T-cell (primary cell): ENCODE data around the gene RFPL3. TPM values are rescaled to one million over a fixed set of nuclear protein-coding genes. Genes with fewer than 3 reads are reported as not detected.

Experiments
- ATAC-seq, 4 experiments: fragments of 200-7000 bp in 3 of 4; fragments of 150-1000 bp in 1 of 4; cut with Tn5 transposase; replicated peaks in 1 of 4; 1 replicate in 3 of 4; 2 replicates in 1 of 4; pipeline ENCODE4 v1.10.0; 2021; ENCODE audit warnings: moderate library complexity in 3 of 4, mild to moderate bottlenecking in 2 of 4, moderate number of reproducible peaks in 1 of 4
- CTCF ChIA-PET, 2 donors: fragments of 300-600 bp; sonication (Branson Sonifier 250); formaldehyde crosslinking; loops; one replicate each; lab custom pipeline; 2022; ENCODE audit warnings: antibody characterized with exemption in 2 of 2; lab: Charles Lee
- POLR2A ChIA-PET, 2 donors: fragments of 300-600 bp; sonication (Branson Sonifier 250); formaldehyde crosslinking; loops; one replicate each; lab custom pipeline; 2022; ENCODE audit warnings: antibody characterized with exemption in 2 of 2; lab: Charles Lee
- DNase-seq, 35 experiments: peaks; one replicate each; pipeline versions ENCODE4 v3.0.0 to v3.0.0-alpha.2; 2013 to 2023
- H3K27ac ChIP-seq: one replicate; pipeline ENCODE4 v1.5.1; 2013; ENCODE audit warnings: low read length
- H3K27me3 ChIP-seq, 2 experiments: replicated peaks in 1 of 2; 1 replicate in 1 of 2; 2 replicates in 1 of 2; pipeline versions ENCODE4 v1.6.1 to v1.7.0; 2013; ENCODE audit warnings: low read length in 1 of 2, mixed read lengths in 1 of 2; ENCODE audit not compliant: control insufficient read depth in 2 of 2, insufficient read depth in 2 of 2; ENCODE audit errors: extremely low read depth in 1 of 2
- H3K36me3 ChIP-seq, 2 donors: 1 replicate in 1 of 2; 2 replicates in 1 of 2; pipeline versions ENCODE4 v1.6.1 to v1.7.0; 2013; ENCODE audit warnings: low read length in 1 of 2; ENCODE audit not compliant: control insufficient read depth in 2 of 2, insufficient read depth in 1 of 2; ENCODE audit errors: extremely low read depth in 1 of 2
- H3K4me1 ChIP-seq, 2 experiments: 1 replicate in 1 of 2; 2 replicates in 1 of 2; pipeline versions ENCODE4 v1.6.1 to v1.7.0; 2013; ENCODE audit warnings: low read length in 2 of 2, mixed read lengths in 1 of 2; ENCODE audit not compliant: insufficient read depth in 2 of 2, control insufficient read depth in 1 of 2; ENCODE audit errors: extremely low read depth in 1 of 2
- H3K4me3 ChIP-seq, 2 donors: 1 replicate in 1 of 2; 2 replicates in 1 of 2; pipeline versions ENCODE4 v1.5.1 to v1.7.0; 2013; ENCODE audit warnings: mild to moderate bottlenecking in 2 of 2, low read length in 1 of 2, moderate library complexity in 1 of 2; ENCODE audit not compliant: control insufficient read depth in 1 of 2; ENCODE audit errors: extremely low read depth in 1 of 2
- H3K9me3 ChIP-seq: 2 replicates; pipeline ENCODE4 v1.7.0; 2013
- H3K27ac Mint-ChIP-seq, 2 donors: one replicate each; pipeline ENCODE4 v1.8.0; 2020 to 2021; ENCODE audit warnings: mild to moderate bottlenecking in 2 of 2, mixed read lengths in 2 of 2
- H3K27me3 Mint-ChIP-seq, 2 donors: one replicate each; pipeline ENCODE4 v1.8.0; 2021 to 2022; ENCODE audit warnings: mixed read lengths in 2 of 2
- H3K36me3 Mint-ChIP-seq: one replicate; pipeline ENCODE4 v1.8.0; 2021; ENCODE audit warnings: mixed read lengths
- H3K4me1 Mint-ChIP-seq, 3 donors: one replicate each; pipeline ENCODE4 v1.8.0; 2020 to 2022; ENCODE audit warnings: mixed read lengths in 3 of 3, mild to moderate bottlenecking in 1 of 3
- H3K4me3 Mint-ChIP-seq, 3 donors: one replicate each; pipeline ENCODE4 v1.8.0; 2020 to 2022; ENCODE audit warnings: mild to moderate bottlenecking in 3 of 3, mixed read lengths in 3 of 3, moderate library complexity in 3 of 3
- H3K9me3 Mint-ChIP-seq, 3 donors: one replicate each; pipeline ENCODE4 v1.8.0; 2020 to 2022; ENCODE audit warnings: mixed read lengths in 3 of 3
- WGBS: methylation state at CpG from one replicate; pipeline ENCODE4 v1.1.5; 2013; ENCODE audit warnings: missing lambda C conversion rate; ENCODE audit not compliant: insufficient coverage; 5-methylcytosine and 5-hydroxymethylcytosine counted together
- total RNA-seq, 35 experiments: library from RNA in 6 of 35; stranded (reverse) in 6 of 35; fragments of 120-200 nt in 1 of 35; gene quantifications; one replicate each; pipeline versions ENCODE4 v1.2.1 to v1.2.4 and lab custom pipeline; 2013 to 2026

RFPL3 gene
- total RNA-seq, 5 donors from 2014 or later (not counting 1 experiment from before 2014, with no cell fraction given): not detected

GRCh38 chr22:32312748-32313147, 44.9 kb upstream of the RFPL3 start:
- H3K27ac Mint-ChIP-seq: no peak overlapping the region
- ATAC-seq (no peak), DNase-seq (no peak)
- no peaks in the 10 kb centered on the region for H3K4me1 ChIP-seq
- H3K4me1 Mint-ChIP-seq: no peaks in the 10 kb centered on the region
- no peak overlapping the region for H3K27ac ChIP-seq
- H3K4me3 ChIP-seq: no peak overlapping the region
- no peaks in the 10 kb centered on the region for H3K9me3 Mint-ChIP-seq
- no peak overlapping the region for H3K4me3 Mint-ChIP-seq
- POLR2A ChIA-PET: no interaction called here
- H3K36me3 ChIP-seq: no peaks in the 10 kb centered on the region
- peaks cover 3 to 30% of the 10 kb centered on the region in 2 experiments for H3K27me3 ChIP-seq
- no peaks in the 10 kb centered on the region for H3K9me3 ChIP-seq
- no peaks in the 10 kb centered on the region for H3K36me3 Mint-ChIP-seq
- CTCF ChIA-PET: no interaction called here
- WGBS: no CpG with 5 or more reads among the region's 4 CpGs
- peaks cover 25 to 33% of the 10 kb centered on the region in 2 donors for H3K27me3 Mint-ChIP-seq

GRCh38 chr22:32313532-32313931, 44.1 kb upstream of the RFPL3 start:
- Histone ChIP-seq H3K27ac (no peak overlapping the region), H3K9me3 (no peaks in the 10 kb centered on the region), H3K27me3 (peaks cover 3 to 30% of the 10 kb centered on the region in 2 experiments), H3K4me1 (no peaks in the 10 kb centered on the region), H3K4me3 (no peak overlapping the region), H3K36me3 (no peaks in the 10 kb centered on the region)
- ATAC-seq (no peak), DNase-seq (no peak)
- no peaks in the 10 kb centered on the region for H3K4me1 Mint-ChIP-seq
- CTCF ChIA-PET: no interaction called here
- H3K36me3 Mint-ChIP-seq: no peaks in the 10 kb centered on the region
- H3K27ac Mint-ChIP-seq: no peak overlapping the region
- no peaks in the 10 kb centered on the region for H3K9me3 Mint-ChIP-seq
- peaks cover 25 to 31% of the 10 kb centered on the region in 2 donors for H3K27me3 Mint-ChIP-seq
- H3K4me3 Mint-ChIP-seq: no peak overlapping the region
- POLR2A ChIA-PET: no interaction called here

GRCh38 chr22:32317524-32317923, 40.1 kb upstream of the RFPL3 start:
- Histone ChIP-seq H3K27ac (no peak overlapping the region), H3K4me3 (no peak overlapping the region), H3K36me3 (no peaks in the 10 kb centered on the region), H3K4me1 (no peaks in the 10 kb centered on the region), H3K9me3 (no peaks in the 10 kb centered on the region), H3K27me3 (peaks cover 3 to 9% of the 10 kb centered on the region in 2 experiments)
- no peak overlapping the region for H3K4me3 Mint-ChIP-seq
- no peaks in the 10 kb centered on the region for H3K4me1 Mint-ChIP-seq
- no peak for DNase-seq
- no CpG with 5 or more reads among the region's 1 CpG for WGBS
- CTCF ChIA-PET: no interaction called here
- no peak overlapping the region for H3K27ac Mint-ChIP-seq
- no peak for ATAC-seq
- H3K9me3 Mint-ChIP-seq: peaks cover 0 to 5% (median 0%) of the 10 kb centered on the region in 3 donors
- POLR2A ChIA-PET: no interaction called here
- peaks cover 17 to 23% of the 10 kb centered on the region in 2 donors for H3K27me3 Mint-ChIP-seq
- no peaks in the 10 kb centered on the region for H3K36me3 Mint-ChIP-seq

- H3K27me3 Mint-ChIP-seq: peaks cover 17 to 19% of the 10 kb centered on the region in 2 donors
- Histone ChIP-seq H3K4me1 (no peaks in the 10 kb centered on the region), H3K4me3 (no peak overlapping the region), H3K27me3 (peaks cover 2 to 9% of the 10 kb centered on the region in 2 experiments), H3K36me3 (no peaks in the 10 kb centered on the region), H3K27ac (no peak overlapping the region), H3K9me3 (no peaks in the 10 kb centered on the region)
- no peaks in the 10 kb centered on the region for H3K4me1 Mint-ChIP-seq
- ChIA-PET CTCF (no interaction called here), POLR2A (no interaction called here)
- no peak overlapping the region for H3K4me3 Mint-ChIP-seq
- DNase-seq (no peak), ATAC-seq (no peak)
- H3K9me3 Mint-ChIP-seq: peaks cover 0 to 5% (median 0%) of the 10 kb centered on the region in 3 donors
- no peaks in the 10 kb centered on the region for H3K36me3 Mint-ChIP-seq
- no peak overlapping the region for H3K27ac Mint-ChIP-seq
- 14% methylated on average over 1 of the region's 1 CpG for WGBS
These were observed 39.3 kb upstream of the RFPL3 start for GRCh38 chr22:32318361-32318760.

DNA sequence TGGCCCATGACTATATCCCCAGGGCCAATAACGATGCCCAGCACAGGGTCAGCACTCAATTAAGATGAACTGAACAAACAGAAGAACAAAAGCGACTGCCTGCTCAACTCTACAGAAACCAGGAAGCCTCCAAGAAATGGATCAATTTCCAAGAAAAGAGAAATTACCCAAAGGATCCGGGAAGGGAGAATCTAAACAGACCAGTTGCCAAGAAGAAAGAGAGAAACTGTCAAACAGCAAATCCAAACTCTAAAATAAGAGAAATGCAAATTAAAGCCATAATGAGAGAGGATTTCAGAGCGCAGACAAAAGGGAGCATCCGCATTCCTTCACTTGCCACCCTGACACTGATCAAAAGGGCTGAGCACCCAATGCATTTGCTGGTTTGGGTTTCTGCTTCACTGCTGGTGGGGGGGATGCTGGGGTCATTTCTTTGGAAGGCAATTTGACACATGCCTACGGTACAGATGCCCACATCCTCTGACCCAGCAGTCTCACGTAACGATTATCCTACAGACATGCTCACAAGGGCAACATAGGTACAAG, 37.7 kb upstream of the RFPL3 start:
- Mint-ChIP-seq H3K27ac (no peak overlapping the region), H3K4me3 (no peak overlapping the region), H3K4me1 (no peaks in the 10 kb centered on the region), H3K27me3 (peaks cover 11 to 13% of the 10 kb centered on the region in 2 donors), H3K36me3 (no peaks in the 10 kb centered on the region), H3K9me3 (peaks cover 0 to 5% (median 0%) of the 10 kb centered on the region in 3 donors)
- DNase-seq: no peak
- no peak for ATAC-seq
- Histone ChIP-seq H3K9me3 (no peaks in the 10 kb centered on the region), H3K27ac (no peak overlapping the region), H3K4me1 (no peaks in the 10 kb centered on the region), H3K27me3 (peaks cover 0 to 11% of the 10 kb centered on the region in 2 experiments), H3K36me3 (no peaks in the 10 kb centered on the region), H3K4me3 (no peak overlapping the region)
- ChIA-PET POLR2A (no interaction called here), CTCF (no interaction called here)
- 63% methylated on average over 2 of the region's 8 CpGs for WGBS

GRCh38 chr22:32322986-32323385, 34.7 kb upstream of the RFPL3 start:
- Histone ChIP-seq H3K4me3 (no peak overlapping the region), H3K4me1 (no peaks in the 10 kb centered on the region), H3K27ac (no peak overlapping the region), H3K36me3 (no peaks in the 10 kb centered on the region), H3K27me3 (peaks cover 0 to 12% of the 10 kb centered on the region in 2 experiments), H3K9me3 (no peaks in the 10 kb centered on the region)
- POLR2A ChIA-PET: no interaction called here
- Mint-ChIP-seq H3K4me3 (no peak overlapping the region), H3K36me3 (no peaks in the 10 kb centered on the region), H3K9me3 (peaks cover 0 to 5% (median 0%) of the 10 kb centered on the region in 3 donors), H3K27ac (no peak overlapping the region), H3K27me3 (peaks cover 9 to 10% of the 10 kb centered on the region in 2 donors), H3K4me1 (no peaks in the 10 kb centered on the region)
- DNase-seq: no peak
- CTCF ChIA-PET: no interaction called here
- WGBS: 85% methylated on average over 6 of the region's 6 CpGs
- ATAC-seq: no peak
